IPS DF 6.9 (cell line): ENCODE measurements around the gene PHACTR3.

Experiments
- DNase-seq: peaks from one replicate; pipeline ENCODE4 v3.0.0-alpha.2; 2013; ENCODE audit warnings: low read depth, low spot score
- H3K27ac ChIP-seq: one replicate; pipeline ENCODE4 v1.5.1; 2013; ENCODE audit warnings: low read length, control low read depth
- H3K27me3 ChIP-seq: 2 replicates; pipeline ENCODE4 v1.6.1; 2013; ENCODE audit warnings: mild to moderate bottlenecking, low read length; ENCODE audit not compliant: control insufficient read depth, insufficient read depth
- H3K36me3 ChIP-seq: 2 replicates; pipeline ENCODE4 v1.6.1; 2013; ENCODE audit warnings: low read length; ENCODE audit not compliant: control insufficient read depth, insufficient read depth
- H3K4me1 ChIP-seq: 2 replicates; pipeline ENCODE4 v1.6.1; 2013; ENCODE audit warnings: low read length; ENCODE audit not compliant: control insufficient read depth, insufficient read depth
- H3K4me3 ChIP-seq: 2 replicates; pipeline ENCODE4 v1.5.1; 2013; ENCODE audit warnings: mild to moderate bottlenecking, low read length
- H3K9me3 ChIP-seq: 2 replicates; pipeline ENCODE4 v1.6.1; 2013; ENCODE audit warnings: low read length, inconsistent platforms; ENCODE audit not compliant: control insufficient read depth, insufficient read depth
- WGBS: extraction: QIAGEN DNeasy Blood & Tissue Kit; methylation state at CpG from one replicate; pipeline ENCODE4 v1.1.7; 2013; ENCODE audit warnings: mixed read lengths, missing lambda C conversion rate; ENCODE audit not compliant: insufficient read length, insufficient coverage; 5-methylcytosine and 5-hydroxymethylcytosine counted together

Gene PHACTR3

GRCh38 chr20:59574308-59574707, 30.0 kb upstream of the PHACTR3 start:
- Histone ChIP-seq H3K27me3 (no peaks in the 10 kb centered on the region), H3K9me3 (peaks cover 30% of the 10 kb centered on the region)
- no peak for DNase-seq

GRCh38 chr20:59575216-59575615, 29.1 kb upstream of the PHACTR3 start:
- Histone ChIP-seq H3K27me3 (no peaks in the 10 kb centered on the region), H3K36me3 (no peaks in the 10 kb centered on the region), H3K4me1 (no peaks in the 10 kb centered on the region), H3K9me3 (peaks cover 31% of the 10 kb centered on the region), H3K4me3 (no peak overlapping the region), H3K27ac (no peak overlapping the region)
- no peak for DNase-seq
- no CpG with 5 or more reads among the region's 5 CpGs for WGBS

More at GRCh38 chr20:59574308-59574707, 30.0 kb upstream of the PHACTR3 start:
- no peak overlapping the region; the same call in 1 of the 2 replicates for H3K4me3 ChIP-seq
- H3K27ac ChIP-seq = no peak overlapping the region
- no peaks in the 10 kb centered on the region for H3K4me1 ChIP-seq
- H3K36me3 ChIP-seq = no peaks in the 10 kb centered on the region
- WGBS = no CpG with 5 or more reads among the region's 3 CpGs

- no peak overlapping the region for H3K27ac ChIP-seq
- no peak for DNase-seq
- no peaks in the 10 kb centered on the region for H3K27me3 ChIP-seq
- H3K9me3 ChIP-seq = peaks cover 32% of the 10 kb centered on the region
- H3K36me3 ChIP-seq = no peaks in the 10 kb centered on the region
- WGBS = no CpG with 5 or more reads among the region's 1 CpG
- no peak overlapping the region for H3K4me3 ChIP-seq
- no peaks in the 10 kb centered on the region for H3K4me1 ChIP-seq
Measured at GRCh38 chr20:59575653-59576052, 28.7 kb upstream of the PHACTR3 start.

GRCh38 chr20:59576216-59576953, 28.0 kb upstream of the PHACTR3 start:
- Histone ChIP-seq H3K27me3 (no peaks in the 10 kb centered on the region), H3K27ac (no peak overlapping the region), H3K4me3 (no peak overlapping the region), H3K9me3 (peaks cover 36% of the 10 kb centered on the region), H3K4me1 (no peaks in the 10 kb centered on the region), H3K36me3 (no peaks in the 10 kb centered on the region)
- WGBS = no CpG with 5 or more reads among the region's 18 CpGs
- no peak for DNase-seq

GRCh38 chr20:59577037-59577808, 27.1 kb upstream of the PHACTR3 start:
- Histone ChIP-seq H3K9me3 (peaks cover 38% of the 10 kb centered on the region), H3K27ac (no peak overlapping the region), H3K36me3 (no peaks in the 10 kb centered on the region), H3K4me1 (no peaks in the 10 kb centered on the region), H3K4me3 (no peak overlapping the region), H3K27me3 (no peaks in the 10 kb centered on the region)
- no peak for DNase-seq
- WGBS = no CpG with 5 or more reads among the region's 95 CpGs

- H3K36me3 ChIP-seq = no peaks in the 10 kb centered on the region
- H3K9me3 ChIP-seq = peaks cover 38% of the 10 kb centered on the region
- no peaks in the 10 kb centered on the region for H3K27me3 ChIP-seq
- H3K4me3 ChIP-seq = no peak overlapping the region
- no peak overlapping the region for H3K27ac ChIP-seq
- no peaks in the 10 kb centered on the region for H3K4me1 ChIP-seq
- DNase-seq = no peak
- WGBS = no CpG with 5 or more reads among the region's 18 CpGs
Measured at GRCh38 chr20:59577809-59578435, 26.4 kb upstream of the PHACTR3 start.

GRCh38 chr20:59578436-59579403, 25.6 kb upstream of the PHACTR3 start:
- no peak overlapping the region for H3K27ac ChIP-seq
- peaks cover 38% of the 10 kb centered on the region for H3K9me3 ChIP-seq
- H3K4me3 ChIP-seq = no peak overlapping the region
- H3K36me3 ChIP-seq = no peaks in the 10 kb centered on the region
- no peaks in the 10 kb centered on the region for H3K27me3 ChIP-seq
- no CpG with 5 or more reads among the region's 18 CpGs for WGBS
- no peak for DNase-seq
- H3K4me1 ChIP-seq = no peaks in the 10 kb centered on the region

GRCh38 chr20:59579404-59580145, 24.8 kb upstream of the PHACTR3 start:
- Histone ChIP-seq H3K4me1 (no peaks in the 10 kb centered on the region), H3K36me3 (no peaks in the 10 kb centered on the region), H3K27ac (no peak overlapping the region), H3K27me3 (no peaks in the 10 kb centered on the region), H3K9me3 (peaks cover 39% of the 10 kb centered on the region), H3K4me3 (no peak overlapping the region)
- DNase-seq = no peak
- no CpG with 5 or more reads among the region's 12 CpGs for WGBS

- H3K27me3 ChIP-seq = no peaks in the 10 kb centered on the region
- WGBS = no CpG with 5 or more reads among the region's 8 CpGs
- no peak for DNase-seq
- no peak overlapping the region for H3K4me3 ChIP-seq
- no peak overlapping the region for H3K27ac ChIP-seq
- no peaks in the 10 kb centered on the region for H3K4me1 ChIP-seq
- no peaks in the 10 kb centered on the region for H3K36me3 ChIP-seq
- peaks cover 39% of the 10 kb centered on the region for H3K9me3 ChIP-seq
Measured at GRCh38 chr20:59580146-59580946, 24.0 kb upstream of the PHACTR3 start.
